Ectodermal cell (in vitro differentiated cells): ENCODE data around the gene ARNT2.

Experiments used
- H3K27ac ChIP-seq: 2 replicates; pipeline ENCODE4 v1.7.0; 2013; ENCODE audit warnings: mild to moderate bottlenecking, low read depth, low read length; ENCODE audit not compliant: insufficient read depth, poor library complexity, severe bottlenecking
- H3K27me3 ChIP-seq: 2 replicates; pipeline ENCODE4 v1.7.0; 2013; ENCODE audit warnings: mild to moderate bottlenecking, low read length; ENCODE audit not compliant: insufficient read depth, control insufficient read depth, poor library complexity, severe bottlenecking
- H3K36me3 ChIP-seq: one replicate; pipeline ENCODE4 v1.7.0; 2013; ENCODE audit warnings: low read length; ENCODE audit not compliant: control insufficient read depth, insufficient read depth
- H3K4me1 ChIP-seq: one replicate; pipeline ENCODE4 v1.7.0; 2013; ENCODE audit warnings: low read length; ENCODE audit not compliant: control insufficient read depth, insufficient read depth
- H3K4me3 ChIP-seq: 2 replicates; pipeline ENCODE4 v1.7.0; 2013; ENCODE audit warnings: low read depth, low read length, control low read depth; ENCODE audit not compliant: insufficient read depth
- H3K9me3 ChIP-seq: 2 replicates; pipeline ENCODE4 v1.7.0; 2013; ENCODE audit warnings: mild to moderate bottlenecking, low read length, moderate library complexity; ENCODE audit not compliant: control insufficient read depth
- WGBS, 2 experiments: methylation state at CpG; one replicate each; pipeline ENCODE4 v1.1.7; 2013; ENCODE audit warnings: missing lambda C conversion rate in 2 of 2; 5-methylcytosine and 5-hydroxymethylcytosine counted together

ARNT2 gene

DNA sequence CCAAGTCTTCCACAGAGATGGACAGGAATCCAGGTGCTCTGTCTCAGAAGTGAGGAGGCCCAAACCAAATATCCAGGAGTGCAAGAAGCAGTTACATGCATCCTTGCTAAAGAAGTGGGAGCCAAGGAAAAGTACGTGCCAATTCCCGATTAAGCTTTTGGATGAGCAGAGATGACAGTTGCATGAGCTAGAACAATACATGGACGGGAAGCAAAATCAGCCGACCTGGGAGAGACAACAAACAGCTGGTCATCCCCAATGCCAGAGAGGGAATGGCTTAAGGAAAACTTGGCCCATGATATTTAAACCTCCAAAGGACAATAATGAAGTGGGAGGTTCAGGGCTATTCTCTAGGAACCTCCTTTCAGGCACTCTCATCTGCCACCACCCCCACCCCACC, 204.9 kb downstream of the ARNT2 start:
- no peaks in the 10 kb centered on the region for H3K4me1 ChIP-seq
- WGBS, 2 experiments = 95 to 96% methylated on average over 4 of the region's 4 CpGs

DNA sequence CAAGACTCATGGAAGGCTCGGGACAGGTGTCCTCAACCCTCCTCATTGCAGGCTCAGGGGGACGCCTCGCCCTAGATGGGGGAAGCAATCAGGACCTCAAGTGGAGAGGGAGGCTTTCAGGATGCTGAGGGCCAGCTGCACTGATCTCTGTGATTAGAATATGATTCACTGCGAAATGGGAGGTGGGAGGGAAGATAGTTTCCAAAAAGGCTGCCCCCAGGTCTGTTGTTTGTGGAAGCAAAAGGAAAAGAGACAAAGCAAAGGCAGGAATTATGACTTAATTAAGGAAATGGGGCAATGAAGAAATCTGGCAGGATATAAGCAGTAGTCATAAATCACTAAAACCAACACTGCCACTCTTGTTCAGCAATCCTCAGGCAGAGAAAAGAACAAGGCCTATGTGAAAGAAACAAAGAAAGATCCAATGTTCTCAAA, 205.3 kb downstream of the ARNT2 start:
- 89 to 95% methylated on average over 4 of the region's 4 CpGs for WGBS, 2 experiments
- no peaks in the 10 kb centered on the region for H3K27me3 ChIP-seq
- H3K9me3 ChIP-seq = no peaks in the 10 kb centered on the region
- H3K4me3 ChIP-seq = no peak overlapping the region
- no peaks in the 10 kb centered on the region for H3K36me3 ChIP-seq
- no peak overlapping the region for H3K27ac ChIP-seq
- H3K4me1 ChIP-seq = no peaks in the 10 kb centered on the region

More for the DNA sequence above, 204.9 kb downstream of the ARNT2 start:
- H3K9me3 ChIP-seq = no peaks in the 10 kb centered on the region
- no peaks in the 10 kb centered on the region for H3K36me3 ChIP-seq
- no peaks in the 10 kb centered on the region for H3K27me3 ChIP-seq
- H3K27ac ChIP-seq = no peak overlapping the region
- no peak overlapping the region for H3K4me3 ChIP-seq

DNA sequence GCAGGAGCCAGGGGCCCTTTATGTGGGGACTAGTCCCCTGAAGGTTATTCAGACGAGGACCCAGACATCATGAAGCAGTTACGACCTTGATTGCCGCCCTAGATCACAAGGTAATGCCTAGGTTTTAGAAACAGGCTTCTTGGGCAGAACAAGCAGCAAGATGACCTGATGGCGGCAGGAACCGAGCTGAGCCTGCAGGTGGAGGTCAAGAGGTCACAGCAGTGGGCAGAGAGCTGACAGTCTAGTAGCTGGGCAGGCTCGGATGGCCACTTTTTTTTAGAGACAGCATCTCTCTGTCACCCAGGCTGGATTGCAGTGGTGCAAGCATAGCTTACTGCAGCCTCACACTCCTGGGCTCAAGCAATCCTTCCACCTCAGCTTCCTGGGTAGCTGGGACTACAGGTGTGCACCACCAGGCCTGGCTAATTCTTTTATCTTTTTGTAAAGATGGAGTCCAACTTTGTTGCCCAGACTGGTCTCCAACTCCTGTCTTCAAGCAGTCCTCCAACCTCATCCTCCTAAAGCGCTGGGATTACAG, 207.4 kb downstream of the ARNT2 start:
- 75 to 79% methylated on average over 7 of the region's 7 CpGs for WGBS, 2 experiments
- Histone ChIP-seq H3K4me1 (no peaks in the 10 kb centered on the region), H3K27ac (no peak overlapping the region), H3K36me3 (no peaks in the 10 kb centered on the region), H3K9me3 (no peaks in the 10 kb centered on the region), H3K4me3 (no peak overlapping the region), H3K27me3 (no peaks in the 10 kb centered on the region)

DNA sequence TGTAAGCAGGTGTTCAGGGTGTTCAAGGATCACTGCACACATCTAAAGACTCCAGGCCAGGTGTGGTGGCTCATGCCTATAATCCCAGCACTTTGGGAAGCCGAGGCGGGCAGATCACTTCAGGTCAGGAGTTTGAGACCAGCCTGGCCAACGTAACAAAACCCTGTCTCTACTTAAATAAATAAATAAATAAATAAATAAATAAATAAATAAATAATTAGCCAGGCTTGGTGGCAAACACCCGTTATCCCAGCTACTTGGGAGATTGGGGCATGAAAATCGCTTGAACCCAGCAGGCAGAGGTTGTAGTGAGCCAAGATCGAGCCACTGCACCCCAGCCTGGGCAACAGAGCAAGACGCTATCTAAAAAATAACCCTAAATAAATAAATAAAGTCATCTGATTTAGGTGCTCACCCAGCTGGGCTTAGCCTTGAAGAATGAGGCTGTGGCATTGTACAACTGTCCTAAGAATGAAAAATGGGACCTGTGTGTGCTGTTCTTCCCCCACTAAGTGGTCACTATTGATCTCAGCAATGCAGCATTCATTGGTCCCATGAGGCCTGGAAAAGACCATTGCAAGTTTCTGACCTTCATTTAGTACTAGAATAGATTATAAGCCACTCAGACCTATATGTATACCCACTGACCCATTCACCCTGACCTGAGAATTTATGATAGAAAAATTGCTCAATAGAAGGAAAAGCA, 208.1 kb downstream of the ARNT2 start:
- H3K36me3 ChIP-seq = no peaks in the 10 kb centered on the region
- H3K4me1 ChIP-seq = no peaks in the 10 kb centered on the region
- no peaks in the 10 kb centered on the region for H3K27me3 ChIP-seq
- H3K9me3 ChIP-seq = no peaks in the 10 kb centered on the region
- WGBS, 2 experiments = 81 to 86% methylated on average over 6 of the region's 7 CpGs
- no peak overlapping the region for H3K4me3 ChIP-seq
- H3K27ac ChIP-seq = no peak overlapping the region

DNA sequence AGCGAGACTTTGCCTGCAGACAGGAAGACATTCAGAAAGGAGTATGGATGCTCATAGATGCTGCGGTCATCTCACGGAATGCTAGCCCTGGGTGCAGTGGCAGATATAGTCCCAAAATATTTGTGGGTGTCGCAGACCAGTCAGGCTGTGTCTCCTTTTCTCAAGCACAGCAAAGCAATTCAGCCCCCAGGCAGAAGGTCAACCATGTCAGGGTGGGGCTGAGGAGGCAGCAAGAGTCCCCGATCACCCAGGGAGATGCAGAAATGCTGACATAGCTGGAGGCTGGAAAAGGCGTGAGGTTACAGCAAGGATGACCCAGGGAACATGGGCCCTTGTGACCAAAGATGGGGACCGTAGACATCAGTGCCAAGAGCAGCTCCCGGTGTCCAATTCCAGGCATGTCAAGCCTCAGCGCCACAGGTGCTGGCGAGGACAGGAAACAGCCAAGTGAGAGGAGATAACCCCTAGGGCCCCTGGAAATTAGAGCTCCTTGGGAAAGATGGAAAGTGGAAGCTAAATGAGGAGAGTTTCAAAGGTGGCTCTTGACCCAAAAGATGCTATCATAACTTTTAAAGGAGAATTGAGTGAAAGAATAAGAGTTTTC, 209.7 kb downstream of the ARNT2 start:
- no peak overlapping the region for H3K4me3 ChIP-seq
- no peaks in the 10 kb centered on the region for H3K36me3 ChIP-seq
- H3K9me3 ChIP-seq = no peaks in the 10 kb centered on the region
- H3K27ac ChIP-seq = no peak overlapping the region
- WGBS, 2 experiments = 93 to 95% methylated on average over 10 of the region's 10 CpGs
- no peaks in the 10 kb centered on the region for H3K4me1 ChIP-seq
- no peaks in the 10 kb centered on the region for H3K27me3 ChIP-seq

DNA sequence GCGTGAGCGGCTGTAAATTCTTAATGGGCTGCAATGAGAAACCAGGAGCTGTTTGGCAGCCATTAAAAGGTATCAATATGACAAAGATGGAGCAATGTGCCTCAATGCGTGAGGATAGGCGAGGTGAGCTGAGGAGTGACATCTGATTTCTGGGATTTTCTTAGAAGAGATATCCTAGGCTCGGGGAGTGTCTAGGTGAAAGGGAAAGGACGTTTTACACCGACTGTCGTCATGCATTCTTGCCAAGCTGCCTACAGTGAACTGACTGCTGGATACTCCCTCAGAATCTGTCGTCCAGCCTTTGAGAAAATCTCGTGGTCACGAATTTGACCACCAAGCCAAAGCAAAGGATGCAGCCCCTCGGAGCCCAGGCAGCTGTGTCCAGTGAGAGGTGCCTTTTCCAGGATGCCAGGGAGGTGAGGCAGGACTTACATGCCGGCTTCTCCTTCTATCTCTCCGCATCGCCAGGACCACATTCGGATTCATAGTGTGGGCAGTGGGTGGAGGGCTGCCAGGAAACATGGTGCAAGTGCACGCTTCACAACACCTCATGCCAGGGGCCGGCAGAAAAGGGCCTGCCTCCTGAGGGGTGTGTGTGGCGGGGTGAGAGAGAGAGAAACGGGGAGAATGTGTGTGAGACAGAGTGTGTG, 210.7 kb downstream of the ARNT2 start:
- Histone ChIP-seq H3K27ac (no peak overlapping the region), H3K4me3 (no peak overlapping the region), H3K36me3 (no peaks in the 10 kb centered on the region), H3K9me3 (no peaks in the 10 kb centered on the region), H3K27me3 (no peaks in the 10 kb centered on the region), H3K4me1 (no peaks in the 10 kb centered on the region)
- 91 to 94% methylated on average over 20 of the region's 20 CpGs for WGBS, 2 experiments

DNA sequence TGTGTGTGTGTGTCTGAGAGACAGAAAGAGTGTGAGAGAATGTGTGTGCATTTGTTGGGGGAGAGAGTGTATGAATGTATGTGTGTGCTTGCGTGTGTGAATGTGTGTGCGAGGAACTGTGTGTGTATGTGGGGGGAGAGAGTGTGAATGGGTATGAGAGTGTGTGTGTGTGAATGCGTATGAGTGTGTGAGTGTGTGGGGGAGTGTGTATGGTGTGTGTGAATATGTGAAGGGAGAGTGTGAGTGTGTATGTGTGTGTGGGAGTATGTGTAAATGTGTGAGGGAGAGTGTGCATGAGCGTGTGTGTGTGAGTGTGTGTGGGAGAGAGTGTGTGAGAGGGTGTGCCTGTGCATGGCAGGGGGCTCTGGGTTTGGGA, 211.2 kb downstream of the ARNT2 start:
- WGBS, 2 experiments = 93 to 94% methylated on average over 4 of the region's 4 CpGs
- Histone ChIP-seq H3K27ac (no peak overlapping the region), H3K36me3 (no peaks in the 10 kb centered on the region), H3K27me3 (no peaks in the 10 kb centered on the region), H3K4me1 (no peaks in the 10 kb centered on the region), H3K9me3 (no peaks in the 10 kb centered on the region), H3K4me3 (no peak overlapping the region)

DNA sequence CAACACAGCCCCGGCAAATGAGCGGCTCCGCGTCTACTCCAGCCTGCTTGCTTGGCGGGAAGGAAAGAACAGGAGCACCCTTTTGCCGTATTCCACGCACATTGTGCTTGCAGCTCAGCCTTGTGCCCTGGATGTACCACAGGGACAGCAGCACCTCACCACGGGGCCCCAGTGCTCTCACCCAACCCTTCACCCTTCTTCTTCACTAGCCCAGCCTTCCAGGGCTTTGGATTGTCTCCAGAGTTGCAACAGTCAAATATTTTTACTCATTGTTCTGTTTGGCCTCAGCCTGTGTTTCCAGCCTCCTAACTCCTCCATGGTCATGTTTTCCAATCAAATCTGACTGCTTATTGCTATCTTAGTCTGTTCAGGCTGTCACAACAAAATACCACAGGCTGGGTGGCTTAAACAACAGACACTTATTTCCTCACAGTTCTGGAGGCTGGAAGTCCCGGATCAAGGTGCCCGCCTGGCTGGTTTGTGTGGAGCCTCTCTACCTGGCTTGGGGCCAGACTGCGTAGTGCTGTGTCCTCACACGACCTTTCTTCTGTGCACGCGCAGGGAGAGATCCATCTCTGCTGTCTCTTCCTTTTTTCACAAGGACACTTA, 211.7 kb downstream of the ARNT2 start:
- no peaks in the 10 kb centered on the region for H3K36me3 ChIP-seq
- H3K4me3 ChIP-seq = no peak overlapping the region
- H3K27me3 ChIP-seq = no peaks in the 10 kb centered on the region
- WGBS, 2 experiments = 95% methylated on average over 14 of the region's 14 CpGs
- no peak overlapping the region for H3K27ac ChIP-seq
- H3K9me3 ChIP-seq = no peaks in the 10 kb centered on the region
- no peaks in the 10 kb centered on the region for H3K4me1 ChIP-seq

DNA sequence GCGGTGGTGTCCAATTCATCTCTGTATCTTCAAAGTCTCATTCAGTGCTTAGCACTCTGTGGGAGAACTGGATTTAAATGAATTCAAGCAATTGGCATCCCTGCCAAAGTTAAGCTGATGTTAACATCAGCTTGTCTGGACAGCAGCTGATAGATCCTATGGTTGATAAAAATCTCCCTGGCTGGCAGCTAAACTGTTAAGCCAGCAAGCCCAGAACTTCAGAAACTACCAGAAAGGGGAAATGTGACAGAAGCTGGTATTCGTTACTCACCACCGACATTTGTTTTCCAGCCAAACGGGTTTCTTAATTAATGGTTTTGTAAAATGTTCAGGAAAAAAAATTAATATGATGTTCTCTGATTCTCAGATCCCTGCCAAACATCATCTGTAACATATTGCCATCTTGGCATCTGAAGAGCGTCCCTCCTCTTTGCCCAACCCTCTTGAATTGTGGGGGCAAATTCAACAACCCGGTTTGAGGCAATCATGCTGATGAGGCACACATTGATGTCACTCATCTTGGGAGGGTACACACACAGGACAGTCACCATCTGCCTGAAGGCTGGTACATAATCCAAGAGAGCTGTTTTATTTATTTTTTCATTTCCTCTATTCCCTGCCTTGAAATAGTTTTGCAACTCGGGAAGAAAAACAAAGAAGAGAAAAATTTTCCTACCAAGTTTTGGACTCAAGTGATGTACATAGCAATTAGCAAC, 214.7 kb downstream of the ARNT2 start:
- Histone ChIP-seq H3K4me3 (no peak overlapping the region), H3K4me1 (no peaks in the 10 kb centered on the region), H3K27ac (no peak overlapping the region), H3K27me3 (no peaks in the 10 kb centered on the region), H3K9me3 (peaks cover 3% of the 10 kb centered on the region), H3K36me3 (no peaks in the 10 kb centered on the region)
- WGBS, 2 experiments = 96 to 97% methylated on average over 7 of the region's 7 CpGs
